ENCODE measurements around the gene DNAJB8.
A peak's percentile ranks its signal among the peaks of the same experiment; 100 is the strongest.

Gene DNAJB8

GRCh38 chr3:128496019-128496601 lies 29.4 kb upstream of the DNAJB8 start:
- POLR2A ChIA-PET = interaction anchor here (0.5 to 1.3 kb wide), 6 partner anchors 15 to 108 kb away, joined by 3 to 5 read pairs (median 3); no protein-coding TSS in a partner anchor
- peak overlapping the region in 1 of 7 experiments; percentile 10 for H3K4me3 ChIP-seq (ENCODE audit: control insufficient read depth in 1 of 7, extremely low read depth in 1 of 7, insufficient read depth in 4 of 7, low read depth in 2 of 7, low read length in 6 of 7)
- H3K36me3 ChIP-seq (ENCODE audit: control insufficient read depth in 4 of 4, insufficient read depth in 4 of 4, low read length in 3 of 4) = peaks cover 0 to 12% (median 0%) of the 10 kb centered on the region in 4 experiments
- H3K9me3 ChIP-seq (ENCODE audit: control extremely low read depth in 1 of 5, control insufficient read depth in 4 of 5, insufficient read depth in 2 of 5, low read depth in 1 of 5, low read length in 4 of 5) = no peaks in the 10 kb centered on the region
- peaks cover 0 to 6% (median 0%) of the 10 kb centered on the region in 5 experiments for H3K27me3 ChIP-seq (replicated peaks in 2 of 5; ENCODE audit: control insufficient read depth in 4 of 5, insufficient read depth in 5 of 5, low read length in 4 of 5)
- H3K4me1 ChIP-seq (ENCODE audit: control extremely low read depth in 1 of 4, control insufficient read depth in 4 of 4, insufficient read depth in 4 of 4, low read length in 3 of 4) = peaks cover 2 to 62% (median 43%) of the 10 kb centered on the region in 4 experiments
- WGBS (ENCODE audit: insufficient coverage) = 89% methylated on average over 32 of the region's 32 CpGs
- no peak for DNase-seq
- H3K27ac ChIP-seq (ENCODE audit: insufficient read depth in 1 of 2, low read depth in 1 of 2, low read length in 2 of 2, poor library complexity in 1 of 2, severe bottlenecking in 2 of 2) = peak overlapping the region in 1 of 2 experiments; percentile 28
- CTCF ChIA-PET = interaction anchor here (0.9 to 5.7 kb wide), 16 partner anchors 10 to 401 kb away, joined by 3 to 63 read pairs (median 4); no protein-coding TSS in a partner anchor

- Histone ChIP-seq H3K4me1 (ENCODE audit: control extremely low read depth in 1 of 4, control insufficient read depth in 4 of 4, insufficient read depth in 4 of 4, low read length in 3 of 4) (peaks cover 2 to 66% (median 49%) of the 10 kb centered on the region in 4 experiments), H3K27me3 (replicated peaks in 2 of 5; ENCODE audit: control insufficient read depth in 4 of 5, insufficient read depth in 5 of 5, low read length in 4 of 5) (peaks cover 0 to 9% (median 0%) of the 10 kb centered on the region in 5 experiments), H3K36me3 (ENCODE audit: control insufficient read depth in 4 of 4, insufficient read depth in 4 of 4, low read length in 3 of 4) (peaks cover 0 to 12% (median 1%) of the 10 kb centered on the region in 4 experiments), H3K9me3 (ENCODE audit: control extremely low read depth in 1 of 5, control insufficient read depth in 4 of 5, insufficient read depth in 2 of 5, low read depth in 1 of 5, low read length in 4 of 5) (no peaks in the 10 kb centered on the region), H3K4me3 (ENCODE audit: control insufficient read depth in 1 of 7, extremely low read depth in 1 of 7, insufficient read depth in 4 of 7, low read depth in 2 of 7, low read length in 6 of 7) (peak overlapping the region in 1 of 7 experiments; percentile 10), H3K27ac (ENCODE audit: insufficient read depth in 1 of 2, low read depth in 1 of 2, low read length in 2 of 2, poor library complexity in 1 of 2, severe bottlenecking in 2 of 2) (peak overlapping the region in 1 of 2 experiments; percentile 28)
- ChIA-PET CTCF (interaction anchor here (0.9 to 5.7 kb wide), 12 partner anchors 11 to 400 kb away, joined by 3 to 63 read pairs (median 4); no protein-coding TSS in a partner anchor), POLR2A (interaction anchor here (0.5 to 1.3 kb wide), 5 partner anchors 16 to 108 kb away, joined by 3 to 5 read pairs (median 3); no protein-coding TSS in a partner anchor)
- DNase-seq = peak; percentile 36 to 76 (median 61)
- 50% methylated on average over 4 of the region's 9 CpGs for WGBS (ENCODE audit: insufficient coverage)
These were observed 28.8 kb upstream of the DNAJB8 start for GRCh38 chr3:128495435-128495970.

GRCh38 chr3:128494367-128494650 lies 27.6 kb upstream of the DNAJB8 start:
- Histone ChIP-seq H3K9me3 (ENCODE audit: control extremely low read depth in 1 of 5, control insufficient read depth in 4 of 5, insufficient read depth in 2 of 5, low read depth in 1 of 5, low read length in 4 of 5) (no peaks in the 10 kb centered on the region), H3K27ac (ENCODE audit: insufficient read depth in 1 of 2, low read depth in 1 of 2, low read length in 2 of 2, poor library complexity in 1 of 2, severe bottlenecking in 2 of 2) (no peak overlapping the region), H3K4me3 (ENCODE audit: control insufficient read depth in 1 of 7, extremely low read depth in 1 of 7, insufficient read depth in 4 of 7, low read depth in 2 of 7, low read length in 6 of 7) (peak overlapping the region in 1 of 7 experiments; percentile 95), H3K27me3 (replicated peaks in 2 of 5; ENCODE audit: control insufficient read depth in 4 of 5, insufficient read depth in 5 of 5, low read length in 4 of 5) (peaks cover 0 to 12% (median 0%) of the 10 kb centered on the region in 5 experiments), H3K36me3 (ENCODE audit: control insufficient read depth in 4 of 4, insufficient read depth in 4 of 4, low read length in 3 of 4) (peaks cover 0 to 8% (median 2%) of the 10 kb centered on the region in 4 experiments), H3K4me1 (ENCODE audit: control extremely low read depth in 1 of 4, control insufficient read depth in 4 of 4, insufficient read depth in 4 of 4, low read length in 3 of 4) (peaks cover 2 to 77% (median 58%) of the 10 kb centered on the region in 4 experiments)
- CTCF ChIA-PET = interaction anchor here (1.7 to 5.7 kb wide), 3 partner anchors 12 to 90 kb away, joined by 7 to 63 read pairs (median 29); no protein-coding TSS in a partner anchor
- no peak for DNase-seq
- WGBS (ENCODE audit: insufficient coverage) = 50% methylated on average over 1 of the region's 2 CpGs
- POLR2A ChIA-PET = no interaction called here

GRCh38 chr3:128493570-128494366 lies 27.1 kb upstream of the DNAJB8 start:
- no peaks in the 10 kb centered on the region for H3K9me3 ChIP-seq (ENCODE audit: control extremely low read depth in 1 of 5, control insufficient read depth in 4 of 5, insufficient read depth in 2 of 5, low read depth in 1 of 5, low read length in 4 of 5)
- peak in 1 of 3 donors; percentile 41 for DNase-seq
- H3K27me3 ChIP-seq (replicated peaks in 2 of 5; ENCODE audit: control insufficient read depth in 4 of 5, insufficient read depth in 5 of 5, low read length in 4 of 5) = peaks cover 0 to 12% (median 0%) of the 10 kb centered on the region in 5 experiments
- ChIA-PET POLR2A (interaction anchor here (0.6 to 2.4 kb wide), 6 partner anchors 11 to 126 kb away, joined by 3 to 15 read pairs (median 4); no protein-coding TSS in a partner anchor), CTCF (interaction anchor here (1.1 to 6.6 kb wide), 7 partner anchors 10 to 90 kb away, joined by 3 to 44 read pairs (median 4); no protein-coding TSS in a partner anchor)
- H3K27ac ChIP-seq (ENCODE audit: insufficient read depth in 1 of 2, low read depth in 1 of 2, low read length in 2 of 2, poor library complexity in 1 of 2, severe bottlenecking in 2 of 2) = peak overlapping the region in 1 of 2 experiments; percentile 93
- peaks cover 0 to 8% (median 2%) of the 10 kb centered on the region in 4 experiments for H3K36me3 ChIP-seq (ENCODE audit: control insufficient read depth in 4 of 4, insufficient read depth in 4 of 4, low read length in 3 of 4)
- peak overlapping the region; percentile 5 to 95 (median 47) for H3K4me3 ChIP-seq (ENCODE audit: control insufficient read depth in 1 of 7, extremely low read depth in 1 of 7, insufficient read depth in 4 of 7, low read depth in 2 of 7, low read length in 6 of 7)
- WGBS (ENCODE audit: insufficient coverage) = 24% methylated on average over 10 of the region's 13 CpGs
- peaks cover 2 to 81% (median 61%) of the 10 kb centered on the region in 4 experiments for H3K4me1 ChIP-seq (ENCODE audit: control extremely low read depth in 1 of 4, control insufficient read depth in 4 of 4, insufficient read depth in 4 of 4, low read length in 3 of 4)

GRCh38 chr3:128492671-128493569 lies 26.2 kb upstream of the DNAJB8 start, which contains the start of gene GATA2:
Gene GATA2 (minus strand): TSS chr3:128493201. CDS start chr3:128487031, 6,170 bp downstream.
- POLR2A ChIA-PET = interaction anchor here (0.6 to 2.4 kb wide), 7 partner anchors 10 to 373 kb away, joined by 3 to 15 read pairs (median 3); no protein-coding TSS in a partner anchor

More at GRCh38 chr3:128492671-128493569, 26.2 kb upstream of the DNAJB8 start, which contains the start of gene GATA2:
- Histone ChIP-seq H3K4me3 (ENCODE audit: control insufficient read depth in 1 of 7, extremely low read depth in 1 of 7, insufficient read depth in 4 of 7, low read depth in 2 of 7, low read length in 6 of 7) (peak within 1 kb of the TSS; percentile 52 to 98 (median 84)), H3K27ac (ENCODE audit: insufficient read depth in 1 of 2, low read depth in 1 of 2, low read length in 2 of 2, poor library complexity in 1 of 2, severe bottlenecking in 2 of 2) (peak within 1 kb of the TSS; percentile 81 to 93), H3K4me1 (ENCODE audit: control extremely low read depth in 1 of 4, control insufficient read depth in 4 of 4, insufficient read depth in 4 of 4, low read length in 3 of 4) (peaks cover 2 to 82% (median 65%) of the 10 kb centered on the region in 4 experiments), H3K36me3 (ENCODE audit: control insufficient read depth in 4 of 4, insufficient read depth in 4 of 4, low read length in 3 of 4) (peaks cover 0 to 8% (median 2%) of the 10 kb centered on the region in 4 experiments), H3K9me3 (ENCODE audit: control extremely low read depth in 1 of 5, control insufficient read depth in 4 of 5, insufficient read depth in 2 of 5, low read depth in 1 of 5, low read length in 4 of 5) (no peaks in the 10 kb centered on the region), H3K27me3 (replicated peaks in 2 of 5; ENCODE audit: control insufficient read depth in 4 of 5, insufficient read depth in 5 of 5, low read length in 4 of 5) (peaks cover 0 to 12% (median 0%) of the 10 kb centered on the region in 5 experiments)
- peak; percentile 65 to 84 (median 78) for DNase-seq
- WGBS (ENCODE audit: insufficient coverage) = 2% methylated on average over 72 of the region's 78 CpGs
- CTCF ChIA-PET = interaction anchor here (1.1 to 6.6 kb wide), 10 partner anchors 9 to 116 kb away, joined by 3 to 44 read pairs (median 6); no protein-coding TSS in a partner anchor

Measured in common myeloid progenitor, CD34-positive (primary cell).